GM19372 (cell line): ENCODE measurements around the gene PTGES2.

Experiments used
- ATAC-seq: cut with Tn5 transposase; IDR thresholded peaks from one replicate; pipeline ENCODE4 v1.9.1; 2021; ENCODE audit warnings: mild to moderate bottlenecking, low read depth, moderate library complexity; ENCODE audit not compliant: unreplicated experiment

PTGES2 gene

DNA sequence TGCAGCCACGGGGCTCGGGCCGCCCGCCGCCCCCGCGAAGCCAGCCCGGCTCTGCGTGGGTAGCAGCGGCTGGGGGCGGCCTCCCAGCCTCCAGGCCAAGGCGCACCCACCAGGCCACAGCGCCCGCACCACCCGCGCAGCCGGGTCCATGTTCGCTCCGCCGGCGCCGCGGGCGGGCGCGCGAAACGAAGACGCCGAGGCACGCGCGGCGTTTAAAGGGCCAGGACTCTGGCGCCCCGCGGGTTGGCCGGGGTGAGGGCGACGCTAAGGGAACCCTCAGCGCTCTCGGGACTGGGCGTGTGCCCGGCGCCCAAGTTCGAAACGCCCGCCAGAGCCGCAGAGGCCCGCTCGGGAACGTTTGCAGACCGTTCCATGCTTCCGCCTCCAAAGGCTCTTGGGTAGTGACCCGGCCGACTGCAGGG is at the start of gene PTGES2:
TSS of gene PTGES2 (minus strand) at position 162 of the 422 bp plus-strand sequence. CDS start at position 150, 12 bp downstream.
- peak; percentile 48 for ATAC-seq

- ATAC-seq = no peak
Observed at GRCh38 chr9:128175726-128176125, 48.2 kb upstream of the PTGES2 start.

DNA sequence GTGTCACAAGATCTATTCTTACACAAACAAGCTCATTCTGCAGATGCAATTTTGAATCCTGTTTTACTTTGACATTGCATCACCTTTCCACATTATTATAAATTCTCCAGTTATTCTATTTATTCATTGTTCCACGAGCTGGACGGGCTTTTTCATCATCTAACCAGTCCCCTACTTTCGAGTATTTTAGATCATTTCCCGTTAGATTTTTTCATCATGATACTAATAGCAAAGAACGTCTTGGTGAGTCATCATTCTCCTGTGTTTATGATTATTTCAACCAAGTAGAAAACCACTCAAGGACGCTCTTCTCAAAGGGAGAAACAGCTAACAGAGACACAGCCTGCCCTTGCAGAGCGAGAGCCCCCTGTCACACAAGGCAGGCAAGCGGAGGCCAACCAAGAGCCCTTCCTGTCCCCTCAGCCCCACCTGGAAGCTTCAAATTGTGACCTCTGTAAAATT is 47.6 kb upstream of the PTGES2 start:
- ATAC-seq = no peak

DNA sequence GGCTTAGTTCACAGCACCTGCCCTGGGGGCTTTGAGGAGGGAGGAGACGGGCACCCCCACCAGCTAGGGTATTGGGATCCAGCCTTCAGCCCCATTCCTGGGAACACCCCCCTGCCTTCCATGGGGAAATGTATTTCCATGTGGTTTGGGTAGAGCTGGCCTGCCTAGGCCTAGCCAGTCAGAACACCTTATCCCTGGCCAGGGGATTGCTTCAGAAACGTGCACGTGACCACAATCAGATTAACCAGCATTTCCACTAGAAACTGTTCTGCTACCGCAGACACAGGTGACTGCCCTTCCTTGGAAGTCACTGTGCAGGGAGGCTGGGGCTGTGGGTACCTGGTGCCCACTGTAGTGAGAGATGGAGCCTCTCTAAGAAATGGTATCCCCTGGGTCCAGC is 46.5 kb upstream of the PTGES2 start:
- no peak for ATAC-seq

DNA sequence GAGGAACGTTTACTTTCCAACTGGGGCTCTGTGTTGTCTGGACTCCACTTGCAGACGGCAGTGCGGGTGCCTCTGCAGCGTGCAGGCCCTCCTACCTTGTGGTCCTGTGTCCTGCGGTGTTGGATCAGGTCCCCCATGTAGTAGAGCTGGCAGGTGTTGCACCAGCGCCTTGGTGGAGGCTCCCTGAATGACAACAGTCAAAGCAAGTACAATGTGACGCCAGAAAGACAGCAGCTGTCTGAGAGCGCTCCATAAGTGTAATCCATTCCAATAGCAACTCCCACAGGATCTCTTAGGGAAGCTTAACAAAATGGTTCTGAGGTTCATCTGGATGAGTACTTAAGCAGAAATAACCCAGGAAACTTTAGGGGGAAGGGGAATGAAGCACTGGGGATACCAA is 42.4 kb upstream of the PTGES2 start:
- ATAC-seq = no peak

DNA sequence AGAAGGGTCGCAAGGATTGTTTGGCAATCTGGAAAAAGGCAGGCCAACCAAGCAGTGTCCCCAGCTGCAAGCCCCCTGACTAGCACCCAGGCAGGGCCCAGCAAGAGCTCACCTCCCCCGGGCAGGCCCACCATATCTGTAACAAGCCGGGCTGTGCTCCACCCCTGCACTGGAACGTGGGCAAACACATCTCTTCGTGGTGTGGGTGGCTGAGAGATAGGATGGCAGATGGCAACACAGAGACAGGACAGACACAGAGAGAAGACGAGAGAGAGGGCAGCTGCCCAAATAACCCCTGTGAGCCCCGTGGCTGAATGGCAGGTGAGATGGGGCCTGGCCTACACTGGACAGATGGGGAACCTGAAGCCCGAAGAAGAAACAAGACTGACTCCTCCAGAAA is 42.0 kb upstream of the PTGES2 start:
- ATAC-seq = no peak

DNA sequence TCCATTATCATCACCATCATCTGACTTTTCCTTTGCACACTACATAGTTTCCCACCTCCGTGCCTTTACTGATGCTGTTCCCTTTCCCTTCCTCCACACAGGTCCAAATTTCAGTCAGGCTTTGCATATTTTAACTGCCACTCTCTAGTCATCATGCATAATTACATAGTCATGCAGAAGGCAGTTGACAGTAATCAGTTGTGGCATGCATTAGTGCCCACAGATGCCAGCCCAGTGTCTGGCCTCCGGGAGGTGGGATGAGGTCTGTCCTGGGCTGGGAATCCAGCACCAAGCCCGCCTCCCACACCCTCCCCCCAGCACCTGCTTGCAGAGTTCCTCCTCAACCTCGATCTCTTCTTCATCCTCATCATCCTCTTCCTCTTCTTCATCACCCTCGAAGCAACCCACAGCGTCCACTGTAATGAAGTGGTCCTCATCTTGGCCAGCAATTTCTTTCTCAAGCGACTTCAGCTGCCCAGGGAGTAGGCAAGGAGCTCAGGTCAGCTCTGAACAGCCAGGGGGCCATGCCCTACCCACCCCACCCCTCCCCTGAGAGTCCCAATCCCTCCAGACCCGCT is 41.3 kb upstream of the PTGES2 start:
- no peak for ATAC-seq

DNA sequence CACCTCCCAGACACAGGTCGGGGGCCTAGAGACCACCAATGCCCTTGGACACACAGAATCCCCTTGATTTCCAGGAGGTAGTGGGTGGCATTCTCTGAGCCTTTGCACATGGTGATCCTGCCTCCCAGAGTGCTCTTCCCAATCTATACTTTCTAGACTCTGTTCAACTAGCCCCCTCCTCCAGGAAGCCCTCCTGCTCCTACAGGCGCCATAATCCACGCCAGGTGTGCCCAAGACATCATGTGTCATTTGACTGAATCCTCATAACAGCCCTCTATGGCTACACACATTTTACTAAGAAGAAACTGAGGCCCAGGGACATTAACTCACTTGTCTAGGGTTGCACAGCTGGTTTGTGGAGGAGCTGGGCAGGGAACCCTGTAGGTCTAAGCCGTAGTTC is 39.7 kb upstream of the PTGES2 start:
- no peak for ATAC-seq

DNA sequence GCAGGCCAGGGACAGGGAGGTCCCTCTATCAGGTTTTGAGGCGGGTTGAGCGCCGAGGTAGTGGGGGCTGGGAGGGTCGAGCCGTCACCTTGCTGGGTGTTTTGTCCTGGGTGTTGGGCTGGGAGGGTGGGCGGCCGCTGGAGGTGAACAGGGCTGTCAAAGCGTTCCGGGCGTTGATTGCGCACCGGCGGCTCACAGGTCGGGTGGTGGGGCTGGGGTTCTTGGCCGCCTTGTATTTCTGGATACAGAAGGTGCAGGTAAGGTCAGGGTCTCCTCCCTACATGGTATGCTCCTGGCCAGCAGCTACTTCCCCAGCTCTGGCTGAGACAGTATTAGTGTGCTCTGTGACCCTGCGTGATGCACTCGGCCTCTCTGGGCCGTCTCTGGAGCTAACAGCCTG is 38.6 kb upstream of the PTGES2 start:
- no peak for ATAC-seq

DNA sequence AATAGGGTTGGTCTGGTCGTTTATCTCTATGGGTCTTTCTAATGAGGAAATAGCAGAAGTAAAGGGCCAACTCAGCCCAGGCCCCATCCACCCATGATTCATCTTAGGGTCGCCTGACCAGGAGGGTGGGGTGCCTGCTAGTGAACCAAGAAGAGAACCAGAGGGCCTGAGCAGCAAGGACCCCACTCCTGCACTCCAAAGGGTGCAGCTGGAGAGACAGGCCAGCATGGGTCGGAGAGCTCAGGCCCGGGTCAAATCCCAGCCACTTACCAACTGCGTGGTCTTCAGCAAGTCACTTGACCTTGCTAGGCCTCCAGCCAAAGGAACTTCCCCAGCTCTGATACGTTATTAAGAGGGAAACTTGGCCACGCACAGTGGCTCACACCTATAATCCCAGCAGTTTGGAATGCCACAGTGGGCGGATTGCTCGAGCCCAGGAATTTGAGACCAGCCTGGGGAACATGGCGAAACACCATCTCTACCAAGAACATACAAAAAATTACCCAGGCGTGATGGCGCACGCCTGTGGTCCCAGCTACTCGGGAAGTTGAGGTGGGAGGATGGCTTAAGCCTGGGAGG is 36.9 kb upstream of the PTGES2 start:
- ATAC-seq = no peak

DNA sequence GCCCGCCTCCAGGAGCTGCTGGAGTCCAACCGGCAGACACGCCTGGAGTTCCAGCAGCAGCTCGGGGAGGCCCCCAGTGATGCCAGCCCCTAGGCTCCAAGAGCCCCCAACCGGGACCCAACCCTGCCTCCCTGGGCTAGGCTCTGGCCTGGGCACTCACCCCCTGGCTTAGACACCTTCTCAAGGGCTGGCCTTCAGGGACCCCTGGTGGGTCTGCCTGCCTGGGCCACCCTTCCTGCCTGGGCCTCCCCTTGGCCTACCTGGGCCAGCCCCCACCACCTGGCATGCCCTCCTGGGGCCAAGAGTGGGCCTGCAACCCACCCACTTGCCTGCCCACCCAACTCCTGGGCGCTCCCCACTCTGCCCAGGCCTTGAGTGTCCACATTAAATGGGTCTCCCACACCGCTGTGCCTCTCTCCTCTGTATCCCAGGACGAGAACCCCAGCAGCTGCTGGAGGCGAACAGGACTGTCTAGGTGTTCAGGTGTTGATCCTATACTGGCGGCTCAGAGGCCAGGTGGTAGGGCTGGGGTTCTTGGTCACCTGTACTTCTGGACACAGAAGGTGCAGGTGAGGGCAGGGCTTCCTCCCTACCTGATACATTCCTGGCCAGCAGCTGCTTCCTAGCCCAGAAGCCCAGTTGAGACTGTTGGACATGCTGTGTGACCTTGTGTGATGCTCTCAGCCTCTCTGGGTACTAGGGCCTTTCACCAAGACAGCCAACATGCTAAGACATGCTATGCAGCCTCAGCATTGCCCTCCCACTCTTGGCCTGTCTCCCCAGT is 36.2 kb upstream of the PTGES2 start:
- ATAC-seq = no peak

GRCh38 chr9:128163027-128163515 is 35.5 kb upstream of the PTGES2 start:
- no peak for ATAC-seq

GRCh38 chr9:128162215-128163026 is 34.9 kb upstream of the PTGES2 start:
- ATAC-seq = no peak

GRCh38 chr9:128161215-128161902 is 33.8 kb upstream of the PTGES2 start:
- ATAC-seq = no peak

GRCh38 chr9:128160603-128160987 is 33.1 kb upstream of the PTGES2 start:
- no peak for ATAC-seq

GRCh38 chr9:128159784-128160602 is 32.5 kb upstream of the PTGES2 start, which contains the start of gene BBLN:
Gene BBLN, plus strand, starts transcription at chr9:128160265. Its CDS starts 143 bp downstream, at chr9:128160408.
- ATAC-seq = peak; percentile 80

GRCh38 chr9:128159522-128159783 is 31.9 kb upstream of the PTGES2 start:
- ATAC-seq = peak; percentile 5

DNA sequence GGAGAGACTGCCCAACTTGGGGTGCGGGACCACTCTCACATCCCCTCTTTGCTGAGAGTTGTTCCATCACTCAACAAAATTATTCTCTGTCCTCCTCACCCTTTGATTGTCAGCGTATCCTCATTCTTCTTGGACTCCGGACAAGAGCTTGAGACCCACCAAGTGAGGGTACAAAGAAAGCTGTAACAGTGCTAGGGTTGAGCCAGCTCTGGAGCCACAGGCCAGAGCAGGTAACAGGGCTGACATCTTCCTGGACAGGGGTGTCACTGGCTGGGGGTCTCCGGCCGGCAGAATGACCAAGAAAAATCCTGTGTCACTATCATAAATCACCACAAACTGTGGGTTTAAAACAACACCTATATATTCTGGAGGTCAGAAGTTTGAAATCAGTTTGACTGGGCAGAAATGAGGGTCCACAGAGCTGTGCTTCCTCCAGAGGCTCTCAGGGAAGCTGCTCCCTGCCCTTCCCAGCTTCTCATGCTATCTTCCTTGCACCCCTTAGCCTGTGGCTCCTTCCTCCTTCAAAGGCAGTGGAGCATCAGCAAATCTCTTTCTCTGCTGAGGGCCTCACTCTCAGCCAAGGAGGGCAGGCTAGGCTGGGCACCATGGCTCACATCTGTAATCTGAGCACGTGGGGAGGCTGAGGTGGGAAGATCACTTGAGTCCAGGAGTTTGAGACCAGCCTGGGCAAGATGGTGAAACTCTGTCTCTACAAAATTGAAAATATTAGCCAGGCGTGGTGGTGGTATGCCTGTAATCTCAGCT is 28.4 kb upstream of the PTGES2 start:
- no peak for ATAC-seq
